Natural killer cell (primary cell): ENCODE measurements around the gene PSMB1. TPM values are rescaled to one million over a fixed set of nuclear protein-coding genes. Genes with fewer than 3 reads are reported as not detected.

Source experiments
- ATAC-seq, 3 donors: fragments of 150-1000 bp in 2 of 3; fragments of 200-7000 bp in 1 of 3; cut with Tn5 transposase; 1 replicate in 1 of 3; 2 replicates in 2 of 3; pipeline ENCODE4 v1.10.0; 2021; ENCODE audit warnings: mild to moderate bottlenecking in 2 of 3, moderate library complexity in 2 of 3
- DNase-seq, 2 donors: peaks; one replicate each; pipeline versions ENCODE4 v3.0.0 to v3.0.0-alpha.2; 2013 to 2021; ENCODE audit warnings: mixed read lengths in 1 of 2
- H3K27ac ChIP-seq: one replicate; pipeline ENCODE4 v1.5.1; 2013; ENCODE audit warnings: mild to moderate bottlenecking, low read length
- H3K27me3 ChIP-seq: one replicate; pipeline ENCODE4 v1.6.1; 2013; ENCODE audit warnings: low read length; ENCODE audit not compliant: control insufficient read depth, insufficient read depth
- H3K36me3 ChIP-seq: one replicate; pipeline ENCODE4 v1.6.1; 2013; ENCODE audit warnings: low read length; ENCODE audit not compliant: control insufficient read depth, insufficient read depth
- H3K4me1 ChIP-seq: one replicate; pipeline ENCODE4 v1.6.1; 2013; ENCODE audit warnings: low read length; ENCODE audit not compliant: control insufficient read depth, insufficient read depth
- H3K4me3 ChIP-seq: one replicate; pipeline ENCODE4 v1.5.1; 2013; ENCODE audit warnings: low read length
- H3K9me3 ChIP-seq: one replicate; pipeline ENCODE4 v1.6.1; 2013; ENCODE audit warnings: low read length; ENCODE audit not compliant: control insufficient read depth, insufficient read depth
- H3K27ac Mint-ChIP-seq, 2 donors: one replicate each; pipeline ENCODE4 v1.8.0; 2022; ENCODE audit warnings: mild to moderate bottlenecking in 2 of 2, mixed read lengths in 2 of 2, moderate library complexity in 1 of 2
- H3K27me3 Mint-ChIP-seq, 2 donors: one replicate each; pipeline ENCODE4 v1.8.0; 2022; ENCODE audit warnings: low read depth in 2 of 2, mixed read lengths in 2 of 2
- H3K36me3 Mint-ChIP-seq: one replicate; pipeline ENCODE4 v1.8.0; 2022; ENCODE audit warnings: mixed read lengths
- H3K4me1 Mint-ChIP-seq, 2 donors: one replicate each; pipeline ENCODE4 v1.8.0; 2022; ENCODE audit warnings: mixed read lengths in 2 of 2
- H3K4me3 Mint-ChIP-seq: one replicate; pipeline ENCODE4 v1.8.0; 2022; ENCODE audit warnings: mild to moderate bottlenecking, moderate library complexity, mixed read lengths
- H3K9me3 Mint-ChIP-seq, 2 donors: one replicate each; pipeline ENCODE4 v1.8.0; 2022; ENCODE audit warnings: mixed read lengths in 2 of 2
- WGBS: methylation state at CpG from one replicate; pipeline ENCODE4 v1.1.7; 2013; ENCODE audit warnings: missing lambda C conversion rate; ENCODE audit not compliant: insufficient coverage; 5-methylcytosine and 5-hydroxymethylcytosine counted together
- intact Hi-C: fragments of 100-400 bp; cut with micrococcal nuclease; formaldehyde crosslinking; loops from one replicate; pipeline ENCODE4 v1.14.2; 2022
- total RNA-seq, 4 donors: library from RNA; stranded (reverse); fragments of 120-200 nt in 1 of 4; gene quantifications; one replicate each; pipeline versions ENCODE4 v1.2.3 to v1.2.4, GENCODE V29; 2013 to 2022
- TF ChIP-seq, protein P1 (sequence below): fragments of 200-600 bp; IDR thresholded peaks from one replicate; pipeline ENCODE4 v1.8.0; 2022; ENCODE audit warnings: antibody characterized with exemption

Gene PSMB1
- total RNA-seq, 3 donors from 2014 or later (not counting 1 experiment from before 2014, with no cell fraction given): 102 to 129 (median 103) TPM

DNA sequence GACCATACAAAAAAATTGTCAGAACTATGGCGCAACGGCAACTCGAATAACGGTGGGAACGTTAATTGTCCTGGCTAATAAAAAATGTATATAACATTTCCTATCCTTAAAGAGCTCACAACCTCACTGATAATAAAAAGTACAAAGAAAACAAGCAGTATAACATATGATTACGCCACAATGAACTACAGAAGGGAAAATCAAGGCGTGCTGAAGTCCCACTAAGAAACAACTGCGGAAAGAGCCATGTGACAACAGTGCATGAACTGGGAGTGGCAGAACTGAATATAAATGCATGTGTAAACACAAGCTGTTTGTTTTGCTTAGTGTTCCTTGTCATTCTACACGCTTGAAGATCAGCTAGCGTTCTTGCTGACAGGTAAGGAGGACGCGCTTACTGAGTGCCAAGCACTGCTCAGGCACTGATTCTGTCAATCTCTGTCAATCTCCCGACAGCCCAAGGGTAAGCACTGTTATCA, 466 bp upstream of the PSMB1 start:
- H3K27me3 ChIP-seq: no peaks in the 10 kb centered on the region
- peaks cover 7 to 38% of the 10 kb centered on the region in 2 donors for H3K4me1 Mint-ChIP-seq
- intact Hi-C loops: loop anchor here (1.0 to 5.0 kb wide), 4 partner anchors 31 to 851 kb away; partner anchors contain the start of genes C6orf120, DYNLT2, ERMARD and PDCD2
- H3K4me1 ChIP-seq: peaks cover 22% of the 10 kb centered on the region
- DNase-seq: peak in 1 of 2 donors; percentile 80
- TF ChIP-seq, protein P1, sequence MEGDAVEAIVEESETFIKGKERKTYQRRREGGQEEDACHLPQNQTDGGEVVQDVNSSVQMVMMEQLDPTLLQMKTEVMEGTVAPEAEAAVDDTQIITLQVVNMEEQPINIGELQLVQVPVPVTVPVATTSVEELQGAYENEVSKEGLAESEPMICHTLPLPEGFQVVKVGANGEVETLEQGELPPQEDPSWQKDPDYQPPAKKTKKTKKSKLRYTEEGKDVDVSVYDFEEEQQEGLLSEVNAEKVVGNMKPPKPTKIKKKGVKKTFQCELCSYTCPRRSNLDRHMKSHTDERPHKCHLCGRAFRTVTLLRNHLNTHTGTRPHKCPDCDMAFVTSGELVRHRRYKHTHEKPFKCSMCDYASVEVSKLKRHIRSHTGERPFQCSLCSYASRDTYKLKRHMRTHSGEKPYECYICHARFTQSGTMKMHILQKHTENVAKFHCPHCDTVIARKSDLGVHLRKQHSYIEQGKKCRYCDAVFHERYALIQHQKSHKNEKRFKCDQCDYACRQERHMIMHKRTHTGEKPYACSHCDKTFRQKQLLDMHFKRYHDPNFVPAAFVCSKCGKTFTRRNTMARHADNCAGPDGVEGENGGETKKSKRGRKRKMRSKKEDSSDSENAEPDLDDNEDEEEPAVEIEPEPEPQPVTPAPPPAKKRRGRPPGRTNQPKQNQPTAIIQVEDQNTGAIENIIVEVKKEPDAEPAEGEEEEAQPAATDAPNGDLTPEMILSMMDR: no peak
- H3K27me3 Mint-ChIP-seq: no peaks in the 10 kb centered on the region
- H3K9me3 ChIP-seq: no peaks in the 10 kb centered on the region
- no peak overlapping the region for H3K4me3 Mint-ChIP-seq
- no peaks in the 10 kb centered on the region for H3K36me3 Mint-ChIP-seq
- peak overlapping the region; percentile 93 for H3K27ac ChIP-seq
- 0% methylated on average over 13 of the region's 13 CpGs for WGBS
- H3K27ac Mint-ChIP-seq: no peak overlapping the region
- peak; percentile 54 to 68 (median 55) for ATAC-seq
- H3K36me3 ChIP-seq: peaks cover 17% of the 10 kb centered on the region
- no peaks in the 10 kb centered on the region for H3K9me3 Mint-ChIP-seq
- peak overlapping the region; percentile 84 for H3K4me3 ChIP-seq

DNA sequence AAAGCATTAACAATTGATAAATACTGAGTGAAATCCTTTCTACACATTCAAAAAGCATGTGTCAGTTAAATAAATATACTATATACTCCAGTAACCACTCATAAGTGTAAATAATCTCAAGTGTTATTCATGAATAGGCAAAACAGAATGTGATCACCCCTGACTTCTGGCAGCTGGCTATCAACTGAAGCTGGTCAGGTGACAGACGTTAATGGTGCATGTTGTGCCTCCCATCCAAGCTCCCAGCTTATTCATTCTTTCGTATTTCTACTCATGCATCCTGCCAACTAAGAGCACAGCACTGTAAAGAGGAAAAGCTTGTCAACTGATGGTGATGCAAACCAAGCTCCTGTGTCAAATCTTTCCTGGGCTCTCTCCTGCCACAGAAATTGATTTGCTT, 7.7 kb downstream of the PSMB1 start:
- peaks cover 21% of the 10 kb centered on the region for H3K36me3 Mint-ChIP-seq

GRCh38 chr6:170542031-170542719, 10.9 kb downstream of the PSMB1 start:
- Mint-ChIP-seq H3K9me3 (no peaks in the 10 kb centered on the region), H3K4me3 (no peak overlapping the region), H3K36me3 (peaks cover 29% of the 10 kb centered on the region), H3K4me1 (peaks cover 23% of the 10 kb centered on the region in 2 donors), H3K27ac (no peak overlapping the region), H3K27me3 (no peaks in the 10 kb centered on the region)
- Histone ChIP-seq H3K9me3 (no peaks in the 10 kb centered on the region), H3K27me3 (no peaks in the 10 kb centered on the region), H3K4me3 (no peak overlapping the region), H3K27ac (no peak overlapping the region), H3K36me3 (peaks cover 89% of the 10 kb centered on the region), H3K4me1 (no peaks in the 10 kb centered on the region)
- TF ChIP-seq, protein P1: no peak
- intact Hi-C loops: no loop called here
- 96% methylated on average over 10 of the region's 10 CpGs for WGBS
- ATAC-seq: no peak
- DNase-seq: no peak

More for the DNA sequence above, 7.7 kb downstream of the PSMB1 start:
- peaks cover 84% of the 10 kb centered on the region for H3K36me3 ChIP-seq
- no peaks in the 10 kb centered on the region for H3K27me3 Mint-ChIP-seq
- H3K27ac Mint-ChIP-seq: no peak overlapping the region
- H3K9me3 Mint-ChIP-seq: no peaks in the 10 kb centered on the region
- TF ChIP-seq, protein P1: no peak
- H3K27me3 ChIP-seq: no peaks in the 10 kb centered on the region
- 47% methylated on average over 2 of the region's 2 CpGs for WGBS
- H3K4me3 Mint-ChIP-seq: no peak overlapping the region
- H3K4me1 Mint-ChIP-seq: peaks cover 29 to 42% of the 10 kb centered on the region in 2 donors
- intact Hi-C loops: no loop called here
- no peak for ATAC-seq
- no peak overlapping the region for H3K27ac ChIP-seq
- no peaks in the 10 kb centered on the region for H3K4me1 ChIP-seq
- H3K4me3 ChIP-seq: no peak overlapping the region
- H3K9me3 ChIP-seq: no peaks in the 10 kb centered on the region
- DNase-seq: no peak
